Trophoblast cell (in vitro differentiated cells and primary cell): ENCODE data around the gene GLDC.

Source experiments
- DNase-seq, 2 donors: peaks; one replicate each; pipeline ENCODE4 v3.0.0-alpha.2; 2016
- H2AFZ ChIP-seq: 2 replicates; pipeline ENCODE4 v1.6.1; 2013; ENCODE audit warnings: low read length, moderate library complexity, mild to moderate bottlenecking; ENCODE audit not compliant: insufficient read depth, poor library complexity
- H2AK5ac ChIP-seq: 2 replicates; pipeline ENCODE4 v1.6.1; 2013; ENCODE audit warnings: mild to moderate bottlenecking, low read length
- H2BK120ac ChIP-seq: 2 replicates; pipeline ENCODE4 v1.6.1; 2013; ENCODE audit warnings: low read length, mild to moderate bottlenecking, moderate library complexity; ENCODE audit not compliant: insufficient read depth, poor library complexity
- H2BK12ac ChIP-seq: 2 replicates; pipeline ENCODE4 v1.6.1; 2013; ENCODE audit warnings: mild to moderate bottlenecking, low read length, moderate library complexity
- H2BK5ac ChIP-seq: 2 replicates; pipeline ENCODE4 v1.6.1; 2013; ENCODE audit warnings: low read length, low read depth, moderate library complexity, mild to moderate bottlenecking; ENCODE audit not compliant: poor library complexity
- H3K14ac ChIP-seq: 2 replicates; pipeline ENCODE4 v1.6.1; 2013; ENCODE audit warnings: mild to moderate bottlenecking, low read length
- H3K18ac ChIP-seq: 2 replicates; pipeline ENCODE4 v1.6.1; 2013; ENCODE audit warnings: mild to moderate bottlenecking, low read length
- H3K23ac ChIP-seq: 2 replicates; pipeline ENCODE4 v1.6.1; 2013; ENCODE audit warnings: low read length
- H3K27ac ChIP-seq: 2 replicates; pipeline ENCODE4 v1.5.1; 2013; ENCODE audit warnings: low read depth, mild to moderate bottlenecking, inconsistent platforms, low read length, moderate library complexity
- H3K27me3 ChIP-seq: 2 replicates; pipeline ENCODE4 v1.6.1; 2013; ENCODE audit warnings: inconsistent platforms, mild to moderate bottlenecking, low read length, moderate library complexity; ENCODE audit not compliant: insufficient read depth
- H3K36me3 ChIP-seq, 2 experiments: 1 replicate in 1 of 2; 2 replicates in 1 of 2; pipeline ENCODE4 v1.6.1; 2013; ENCODE audit warnings: low read length in 2 of 2, mild to moderate bottlenecking in 2 of 2, moderate library complexity in 1 of 2; ENCODE audit not compliant: insufficient read depth in 2 of 2, control insufficient read depth in 1 of 2
- H3K4ac ChIP-seq: 2 replicates; pipeline ENCODE4 v1.6.1; 2013; ENCODE audit warnings: low read depth, mild to moderate bottlenecking, low read length, moderate library complexity
- H3K4me1 ChIP-seq, 2 experiments: 1 replicate in 1 of 2; 2 replicates in 1 of 2; pipeline ENCODE4 v1.6.1; 2013; ENCODE audit warnings: low read length in 2 of 2, mild to moderate bottlenecking in 2 of 2, moderate library complexity in 1 of 2; ENCODE audit not compliant: insufficient read depth in 2 of 2, control insufficient read depth in 1 of 2
- H3K4me2 ChIP-seq: 2 replicates; pipeline ENCODE4 v1.6.1; 2013; ENCODE audit warnings: inconsistent platforms, mild to moderate bottlenecking, low read length, moderate library complexity
- H3K4me3 ChIP-seq: 2 replicates; pipeline ENCODE4 v1.5.1; 2013; ENCODE audit warnings: mild to moderate bottlenecking, low read depth, low read length, inconsistent platforms
- H3K79me1 ChIP-seq: one replicate; pipeline ENCODE4 v1.6.1; 2013; ENCODE audit warnings: low read length
- H3K79me2 ChIP-seq: 2 replicates; pipeline ENCODE4 v1.6.1; 2013; ENCODE audit warnings: low read length, mild to moderate bottlenecking; ENCODE audit not compliant: control insufficient read depth, insufficient read depth, poor library complexity
- H3K9ac ChIP-seq: 2 replicates; pipeline ENCODE4 v1.6.1; 2013; ENCODE audit warnings: mild to moderate bottlenecking, low read length
- H3K9me3 ChIP-seq: 2 replicates; pipeline ENCODE4 v1.6.1; 2013; ENCODE audit warnings: low read depth, mild to moderate bottlenecking, control low read depth, inconsistent platforms, low read length; ENCODE audit not compliant: insufficient read depth
- H4K12ac ChIP-seq: 2 replicates; pipeline ENCODE4 v1.6.1; 2013; ENCODE audit warnings: low read depth, mild to moderate bottlenecking, low read length, moderate library complexity
- H4K8ac ChIP-seq: 2 replicates; pipeline ENCODE4 v1.6.1; 2013; ENCODE audit warnings: low read depth, mild to moderate bottlenecking, low read length, moderate library complexity
- H4K91ac ChIP-seq: one replicate; pipeline ENCODE4 v1.6.1; 2013; ENCODE audit warnings: low read depth, mild to moderate bottlenecking, low read length, moderate library complexity
- WGBS: extraction: QIAGEN DNeasy Blood & Tissue Kit; methylation state at CpG from one replicate; pipeline ENCODE4 v1.1.7; 2013; ENCODE audit warnings: missing lambda C conversion rate; ENCODE audit not compliant: insufficient read length, insufficient coverage; ENCODE audit errors: extremely low coverage; 5-methylcytosine and 5-hydroxymethylcytosine counted together

The GLDC gene

DNA sequence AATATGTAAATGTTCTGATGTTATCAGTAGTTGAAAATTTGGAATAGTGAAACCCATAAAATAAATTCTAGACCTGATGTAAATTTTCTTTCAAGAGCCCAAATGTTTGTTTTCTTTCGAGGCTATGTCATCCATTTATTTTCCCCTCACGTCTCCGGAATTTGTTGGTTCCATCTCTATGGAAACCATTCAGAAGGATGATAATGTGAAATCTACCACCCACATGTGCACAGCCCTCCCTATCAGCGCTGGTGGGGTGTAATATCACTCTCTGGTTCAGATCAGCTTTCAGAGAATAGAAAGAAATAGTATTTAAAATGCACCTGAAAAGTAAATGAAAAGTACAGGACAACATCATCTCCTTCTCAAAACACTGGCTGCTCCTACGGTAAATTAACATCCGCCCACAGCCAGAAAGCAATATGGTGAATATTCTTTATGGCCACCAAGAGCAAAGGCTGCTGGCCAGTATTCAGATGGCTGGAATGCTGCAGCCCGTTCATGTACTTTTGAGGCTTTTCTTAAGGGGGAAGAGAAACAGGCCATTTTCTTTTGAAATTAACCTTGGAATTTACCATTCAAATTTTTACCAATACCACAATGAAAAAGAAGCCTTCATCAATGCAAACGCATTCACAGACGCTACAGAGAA is 28.5 kb downstream of the GLDC start:
- H4K91ac ChIP-seq = no peak overlapping the region
- H3K9ac ChIP-seq = no peak overlapping the region
- no peak overlapping the region for H3K27ac ChIP-seq
- H2AK5ac ChIP-seq = no peak overlapping the region
- no peak overlapping the region for H4K12ac ChIP-seq
- no peaks in the 10 kb centered on the region for H3K79me1 ChIP-seq
- H3K23ac ChIP-seq = no peak overlapping the region
- H3K18ac ChIP-seq = no peak overlapping the region
- no peak overlapping the region for H2AFZ ChIP-seq
- no peaks in the 10 kb centered on the region for H3K4me1 ChIP-seq
- no peak overlapping the region for H3K4ac ChIP-seq
- H3K4me3 ChIP-seq = no peak overlapping the region
- H3K4me2 ChIP-seq = no peak overlapping the region
- WGBS = no CpG with 5 or more reads among the region's 9 CpGs
- no peaks in the 10 kb centered on the region for H3K9me3 ChIP-seq
- no peak overlapping the region for H2BK120ac ChIP-seq
- no peaks in the 10 kb centered on the region for H3K27me3 ChIP-seq
- no peak overlapping the region for H4K8ac ChIP-seq
- H3K79me2 ChIP-seq = no peaks in the 10 kb centered on the region
- no peak overlapping the region for H3K14ac ChIP-seq
- DNase-seq = no peak
- H2BK5ac ChIP-seq = no peak overlapping the region
- peaks cover 2 to 3% of the 10 kb centered on the region in 2 experiments for H3K36me3 ChIP-seq
- H2BK12ac ChIP-seq = no peak overlapping the region

DNA sequence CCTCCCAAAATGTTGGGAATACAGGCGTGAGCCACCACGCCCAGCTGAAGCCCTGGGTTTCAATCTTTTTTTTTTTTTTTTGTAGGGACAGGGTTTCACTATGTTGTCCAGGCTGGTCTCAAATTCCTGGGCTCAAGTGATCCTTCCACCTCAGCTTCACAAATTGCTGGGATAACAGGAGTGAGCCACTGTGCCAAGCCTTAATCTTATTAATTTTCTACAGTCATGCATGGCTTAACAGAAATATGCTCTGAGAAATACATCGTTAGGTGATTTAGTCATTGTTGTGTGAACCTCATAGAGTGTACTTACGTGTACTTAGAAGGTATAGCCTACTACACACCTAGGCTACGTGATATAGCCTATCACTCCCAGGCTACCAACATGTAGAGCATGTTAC is 31.0 kb downstream of the GLDC start:
- Histone ChIP-seq H3K79me1 (no peaks in the 10 kb centered on the region), H3K4ac (no peak overlapping the region), H2AK5ac (no peak overlapping the region), H4K91ac (no peak overlapping the region), H3K14ac (no peak overlapping the region), H3K36me3 (peaks cover 0 to 4% of the 10 kb centered on the region in 2 experiments), H2BK120ac (no peak overlapping the region), H3K27me3 (no peaks in the 10 kb centered on the region), H4K12ac (no peak overlapping the region), H3K79me2 (no peaks in the 10 kb centered on the region), H3K9ac (no peak overlapping the region), H4K8ac (no peak overlapping the region), H2BK5ac (no peak overlapping the region), H3K4me3 (no peak overlapping the region), H3K18ac (no peak overlapping the region), H3K9me3 (no peaks in the 10 kb centered on the region), H3K27ac (no peak overlapping the region), H3K23ac (no peak overlapping the region), H3K4me2 (no peak overlapping the region), H2BK12ac (no peak overlapping the region), H3K4me1 (no peaks in the 10 kb centered on the region), H2AFZ (no peak overlapping the region)
- no peak for DNase-seq
- no CpG with 5 or more reads among the region's 5 CpGs for WGBS

DNA sequence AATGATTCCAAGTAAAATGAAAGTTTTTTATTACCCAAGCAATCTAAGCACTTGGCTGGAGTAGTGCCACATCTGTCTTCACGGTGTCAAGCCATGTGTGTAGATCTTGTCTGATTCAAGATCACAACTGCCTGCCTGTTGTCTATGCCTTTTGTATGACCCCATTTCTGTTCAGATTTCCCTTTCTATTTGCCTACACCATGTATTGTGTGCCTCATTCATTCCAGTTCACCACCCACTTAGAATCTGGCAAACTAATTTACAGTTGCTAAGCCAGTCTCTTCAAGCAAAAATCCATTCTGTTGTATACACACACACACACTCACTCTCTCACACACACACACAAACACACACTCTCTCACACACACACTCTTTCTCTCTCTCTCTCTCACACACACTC is 33.7 kb downstream of the GLDC start:
- peaks cover 0 to 4% of the 10 kb centered on the region in 2 experiments for H3K36me3 ChIP-seq
- no peak overlapping the region for H2AK5ac ChIP-seq
- no peaks in the 10 kb centered on the region for H3K79me1 ChIP-seq
- no peak overlapping the region for H2BK12ac ChIP-seq
- WGBS = no CpG with 5 or more reads among the region's 1 CpG
- peak overlapping the region; percentile 46 for H3K23ac ChIP-seq
- no peak overlapping the region for H3K4me3 ChIP-seq
- H2BK120ac ChIP-seq = no peak overlapping the region
- H3K79me2 ChIP-seq = no peaks in the 10 kb centered on the region
- no peaks in the 10 kb centered on the region for H3K9me3 ChIP-seq
- no peak overlapping the region for H3K18ac ChIP-seq
- no peak overlapping the region for H3K14ac ChIP-seq
- no peak overlapping the region for H3K27ac ChIP-seq
- H3K4me2 ChIP-seq = no peak overlapping the region
- no peak overlapping the region for H2AFZ ChIP-seq
- H3K4me1 ChIP-seq = no peaks in the 10 kb centered on the region
- no peak overlapping the region for H2BK5ac ChIP-seq
- no peak overlapping the region for H4K12ac ChIP-seq
- no peak overlapping the region for H4K91ac ChIP-seq
- H3K9ac ChIP-seq = no peak overlapping the region
- no peaks in the 10 kb centered on the region for H3K27me3 ChIP-seq
- H3K4ac ChIP-seq = no peak overlapping the region
- DNase-seq = no peak
- no peak overlapping the region for H4K8ac ChIP-seq

DNA sequence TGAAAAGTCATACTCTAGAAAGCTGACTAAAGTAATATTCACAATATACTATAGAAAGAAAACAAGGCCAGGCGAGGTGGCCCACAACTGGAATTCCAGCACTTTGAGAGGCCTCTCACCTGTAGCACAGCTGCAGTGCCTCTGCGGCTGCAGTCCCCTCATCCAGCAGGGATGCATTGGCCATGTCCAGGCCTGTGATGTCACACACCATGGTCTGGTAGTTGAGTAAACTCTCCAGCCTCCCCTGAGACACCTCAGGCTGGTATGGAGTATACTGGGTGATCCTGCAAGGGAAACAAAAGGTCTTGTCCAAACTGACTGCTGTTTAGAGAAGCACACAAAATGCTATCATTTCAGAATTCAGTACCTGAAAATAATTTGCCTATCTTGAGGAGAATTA is 35.5 kb downstream of the GLDC start:
- H4K12ac ChIP-seq = no peak overlapping the region
- no peak overlapping the region for H3K18ac ChIP-seq
- no peak overlapping the region for H2BK12ac ChIP-seq
- H3K27me3 ChIP-seq = no peaks in the 10 kb centered on the region
- H4K8ac ChIP-seq = no peak overlapping the region
- no peaks in the 10 kb centered on the region for H3K79me2 ChIP-seq
- H3K79me1 ChIP-seq = no peaks in the 10 kb centered on the region
- no peak overlapping the region for H2BK5ac ChIP-seq
- no peak overlapping the region for H2BK120ac ChIP-seq
- H4K91ac ChIP-seq = no peak overlapping the region
- H3K4me2 ChIP-seq = no peak overlapping the region
- no CpG with 5 or more reads among the region's 2 CpGs for WGBS
- no peaks in the 10 kb centered on the region for H3K9me3 ChIP-seq
- H3K9ac ChIP-seq = no peak overlapping the region
- no peak overlapping the region for H2AFZ ChIP-seq
- H3K23ac ChIP-seq = no peak overlapping the region
- no peak overlapping the region for H3K4me3 ChIP-seq
- no peak overlapping the region for H2AK5ac ChIP-seq
- peaks cover 0 to 5% of the 10 kb centered on the region in 2 experiments for H3K36me3 ChIP-seq
- H3K27ac ChIP-seq = no peak overlapping the region
- H3K4ac ChIP-seq = no peak overlapping the region
- no peak overlapping the region for H3K14ac ChIP-seq
- no peak for DNase-seq
- no peaks in the 10 kb centered on the region for H3K4me1 ChIP-seq
